IPS-NIHi7 (cell line): ENCODE measurements around the gene CYP3A4.
"Not testable (repeated sequence)": the region's sequence is repeated elsewhere in the genome, so short reads cannot be mapped to it uniquely, and the experiment has no call there.

Experiments
- DNase-seq: peaks from one replicate; pipeline ENCODE4 v3.0.0; 2012; ENCODE audit warnings: mixed read lengths; ENCODE audit errors: extremely low spot score

CYP3A4 gene

DNA sequence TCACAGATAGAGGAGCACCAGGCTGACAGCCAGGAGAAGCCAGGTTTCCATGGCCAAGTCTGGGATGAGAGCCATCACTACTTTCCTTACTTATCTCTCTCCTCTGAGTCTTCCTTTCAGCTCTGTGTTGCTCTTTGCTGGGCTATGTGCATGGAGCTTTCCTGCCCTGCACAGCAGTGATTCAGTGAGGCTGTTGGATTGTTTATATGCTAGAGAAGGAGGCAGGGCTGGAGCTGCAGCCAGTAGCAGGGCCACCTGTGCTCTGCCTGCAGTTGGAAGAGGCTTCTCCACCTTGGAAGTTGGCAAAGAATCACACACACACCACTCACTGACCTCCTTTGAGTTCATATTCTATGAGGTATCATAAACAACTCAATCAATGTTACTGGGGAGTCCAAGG lies at the start of gene CYP3A4:
TSS of gene CYP3A4 (minus strand) at position 178 of the 400 bp plus-strand sequence. CDS start at position 75, 103 bp downstream.
- no peak for DNase-seq

DNA sequence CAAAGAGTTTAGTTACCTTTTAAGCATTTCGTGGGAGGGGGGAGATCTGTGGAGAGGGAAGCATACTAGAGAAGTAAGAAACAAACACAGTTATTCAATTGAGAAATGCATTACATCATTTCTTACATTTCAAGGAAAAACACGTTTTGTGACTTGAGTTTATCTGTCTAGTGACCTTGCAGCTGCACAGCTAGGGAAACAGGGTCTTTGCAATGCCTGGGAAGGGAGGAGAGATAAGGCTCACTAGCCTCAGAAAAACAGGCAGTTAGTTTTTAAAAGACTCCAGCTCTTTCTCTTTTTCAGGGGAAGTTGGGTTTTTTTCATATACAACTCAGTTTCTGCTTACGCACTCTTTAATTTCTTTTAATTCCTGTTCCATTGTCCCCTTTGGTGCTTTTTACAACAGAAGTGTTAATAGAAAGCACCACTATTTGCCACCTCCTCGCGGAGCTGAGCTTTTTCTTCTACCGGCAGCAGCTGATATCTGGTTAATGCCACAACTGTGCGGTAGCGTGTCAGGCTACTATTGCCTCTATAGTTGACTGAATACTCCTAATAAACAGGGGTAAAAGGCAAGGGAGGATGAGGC lies 49.4 kb upstream of the CYP3A4 start:
- DNase-seq: no peak

DNA sequence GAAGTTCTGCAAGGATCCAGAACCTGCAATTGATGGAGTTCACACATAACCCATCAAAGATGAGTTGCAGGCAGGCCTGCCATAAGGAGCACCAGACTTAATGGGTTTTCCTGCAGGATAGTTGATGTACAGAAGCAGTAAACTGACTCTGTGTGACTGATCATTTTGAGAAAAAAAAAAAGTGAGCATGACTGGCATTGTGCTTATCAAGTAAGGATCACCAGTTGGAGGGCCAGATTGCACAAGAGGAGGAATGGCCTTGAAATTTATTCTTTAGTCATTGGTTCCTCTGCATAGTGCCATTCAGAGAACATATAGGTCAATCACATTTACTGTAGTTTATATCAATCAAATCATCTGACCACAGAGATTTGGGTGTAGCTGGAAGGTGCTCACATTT lies 47.6 kb upstream of the CYP3A4 start:
- DNase-seq: no peak

DNA sequence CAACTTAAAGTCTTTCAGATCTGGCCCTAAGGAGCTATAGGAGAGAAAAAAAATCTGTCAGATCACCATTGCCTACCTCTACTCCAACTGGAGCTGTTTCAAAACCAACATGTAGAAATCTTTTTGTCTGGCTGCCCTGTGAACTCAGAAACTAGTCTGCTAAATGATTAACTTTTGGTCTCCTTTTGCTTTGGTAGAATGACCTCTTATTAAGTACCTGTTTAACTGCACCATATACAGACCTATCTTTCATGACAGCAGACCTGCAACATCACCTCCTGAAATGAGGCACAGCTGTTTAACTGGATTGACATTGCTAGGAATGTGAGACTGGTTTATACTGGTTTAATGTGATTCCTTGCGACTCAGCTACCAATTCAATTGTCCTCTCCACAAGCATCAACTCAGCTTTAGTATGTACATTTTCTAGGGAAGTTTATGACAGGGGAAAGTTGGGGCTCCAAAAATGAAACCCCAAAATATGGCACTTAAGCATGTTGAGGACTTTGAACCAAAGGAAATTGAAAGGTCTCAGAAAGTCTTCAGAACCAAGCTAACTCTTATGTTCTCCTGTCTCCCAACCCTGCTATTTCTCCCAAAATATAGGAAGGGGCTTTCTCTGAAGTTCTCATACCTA lies 45.7 kb upstream of the CYP3A4 start:
- DNase-seq: no peak

DNA sequence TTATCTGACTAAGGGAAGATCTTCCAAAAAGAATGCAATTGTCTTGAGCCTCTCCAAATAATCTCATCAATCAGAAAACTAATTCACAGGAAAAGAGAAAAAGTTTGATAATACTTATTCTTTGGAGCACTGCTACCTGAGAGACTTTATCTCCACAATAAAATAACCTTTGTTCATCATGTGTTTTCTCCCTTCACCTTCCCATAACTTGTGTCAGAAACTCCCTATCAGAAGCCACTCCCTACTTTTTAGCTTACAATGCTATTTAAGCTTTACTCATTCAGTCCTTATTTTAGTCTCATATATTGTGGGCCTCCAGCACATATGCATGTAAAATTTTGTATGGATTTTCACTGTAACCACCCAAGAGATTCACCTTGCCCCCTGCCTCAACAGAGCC lies 44.8 kb upstream of the CYP3A4 start:
- DNase-seq: no peak

DNA sequence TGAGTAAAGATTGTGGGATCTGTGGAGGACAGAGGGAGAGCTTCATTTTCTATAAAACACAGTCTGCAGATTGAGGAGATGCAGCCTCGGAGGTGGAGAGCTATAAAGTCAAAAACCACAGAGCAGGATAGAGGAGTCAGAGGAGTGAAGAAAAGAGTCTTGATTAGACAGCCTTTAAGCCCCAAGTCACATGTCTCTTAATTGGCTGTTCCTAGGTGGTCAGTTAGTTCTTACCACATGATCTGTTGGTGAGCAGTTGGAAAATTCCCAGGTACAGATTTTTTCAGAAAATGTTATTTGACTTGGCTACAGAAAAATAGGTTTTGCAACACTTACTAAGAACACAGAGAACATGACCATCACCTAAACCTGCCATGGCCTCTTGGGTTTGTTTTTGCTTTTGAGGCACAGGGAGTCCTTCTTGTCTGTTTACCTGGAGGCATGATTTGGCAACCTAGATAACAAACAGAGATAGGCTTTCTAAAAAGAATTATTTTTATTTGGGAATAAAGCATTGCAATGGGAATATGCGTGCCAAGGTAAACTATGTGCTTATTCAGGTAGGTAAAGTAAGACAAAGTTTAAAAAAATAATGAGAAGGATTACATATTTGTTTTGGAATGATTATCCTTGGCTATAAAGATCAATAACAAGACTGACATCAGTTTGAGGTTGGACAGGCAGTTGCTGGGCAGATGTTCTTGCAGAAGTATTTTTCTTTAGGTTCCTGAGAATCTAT lies 43.2 kb upstream of the CYP3A4 start:
- no peak for DNase-seq

DNA sequence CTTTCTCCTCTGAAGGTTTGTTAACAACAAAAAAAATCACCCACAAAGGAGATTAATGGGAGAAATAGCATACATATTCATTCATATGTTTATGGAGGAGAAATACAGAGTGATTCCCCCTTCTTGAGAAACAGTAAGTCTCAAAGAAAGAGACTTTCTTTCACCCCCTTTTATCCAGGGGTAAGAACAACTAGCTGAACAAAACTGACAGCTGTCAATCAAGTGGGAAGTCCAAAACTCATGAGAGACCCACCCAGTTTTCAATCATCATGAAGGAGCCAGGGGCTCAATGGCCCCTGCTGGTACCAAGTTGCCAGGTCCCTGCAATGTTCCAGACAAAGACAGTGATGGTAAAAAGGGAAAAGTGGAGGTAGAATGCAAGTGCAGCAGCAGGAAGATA lies 41.9 kb upstream of the CYP3A4 start:
- DNase-seq: no peak

DNA sequence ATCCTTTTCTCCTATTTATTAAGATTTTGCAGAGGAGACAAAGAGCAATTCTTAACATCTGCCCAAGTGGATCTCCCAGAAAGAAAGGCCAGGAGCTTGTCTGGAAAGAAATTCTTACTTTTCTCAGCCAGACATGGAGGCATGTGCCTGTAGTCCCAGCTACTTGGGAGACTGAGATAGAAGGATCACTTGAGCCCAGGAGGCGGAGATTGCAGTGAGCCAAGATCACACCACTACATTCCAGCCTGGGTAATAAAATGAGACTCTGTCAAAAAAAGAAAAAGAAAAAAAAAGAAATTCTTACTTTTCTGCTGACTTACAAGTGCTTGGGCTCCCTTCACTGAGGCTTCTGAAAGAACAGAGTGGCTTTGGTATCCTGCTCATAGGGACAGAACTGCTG lies 41.5 kb upstream of the CYP3A4 start:
- no peak for DNase-seq

DNA sequence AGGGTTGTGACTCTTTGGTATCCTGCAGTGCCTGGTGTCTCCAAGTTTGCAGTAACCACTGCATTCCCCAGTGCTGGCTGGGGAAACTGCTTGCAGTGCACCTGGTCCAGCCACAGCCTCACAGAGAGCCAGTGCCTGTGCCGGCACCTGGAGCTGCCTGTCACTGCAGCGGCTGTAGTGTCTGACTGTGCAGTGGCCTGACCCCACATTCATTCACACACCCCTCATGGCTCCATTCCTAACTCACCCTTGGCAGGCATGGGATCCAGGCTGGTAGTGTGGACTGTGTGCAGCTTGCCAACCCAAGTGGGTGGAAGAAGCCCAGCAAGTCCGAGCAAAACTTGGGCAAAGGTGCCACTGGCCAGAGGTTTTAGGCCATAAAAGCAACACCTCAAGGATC lies 40.1 kb upstream of the CYP3A4 start:
- DNase-seq: no peak

DNA sequence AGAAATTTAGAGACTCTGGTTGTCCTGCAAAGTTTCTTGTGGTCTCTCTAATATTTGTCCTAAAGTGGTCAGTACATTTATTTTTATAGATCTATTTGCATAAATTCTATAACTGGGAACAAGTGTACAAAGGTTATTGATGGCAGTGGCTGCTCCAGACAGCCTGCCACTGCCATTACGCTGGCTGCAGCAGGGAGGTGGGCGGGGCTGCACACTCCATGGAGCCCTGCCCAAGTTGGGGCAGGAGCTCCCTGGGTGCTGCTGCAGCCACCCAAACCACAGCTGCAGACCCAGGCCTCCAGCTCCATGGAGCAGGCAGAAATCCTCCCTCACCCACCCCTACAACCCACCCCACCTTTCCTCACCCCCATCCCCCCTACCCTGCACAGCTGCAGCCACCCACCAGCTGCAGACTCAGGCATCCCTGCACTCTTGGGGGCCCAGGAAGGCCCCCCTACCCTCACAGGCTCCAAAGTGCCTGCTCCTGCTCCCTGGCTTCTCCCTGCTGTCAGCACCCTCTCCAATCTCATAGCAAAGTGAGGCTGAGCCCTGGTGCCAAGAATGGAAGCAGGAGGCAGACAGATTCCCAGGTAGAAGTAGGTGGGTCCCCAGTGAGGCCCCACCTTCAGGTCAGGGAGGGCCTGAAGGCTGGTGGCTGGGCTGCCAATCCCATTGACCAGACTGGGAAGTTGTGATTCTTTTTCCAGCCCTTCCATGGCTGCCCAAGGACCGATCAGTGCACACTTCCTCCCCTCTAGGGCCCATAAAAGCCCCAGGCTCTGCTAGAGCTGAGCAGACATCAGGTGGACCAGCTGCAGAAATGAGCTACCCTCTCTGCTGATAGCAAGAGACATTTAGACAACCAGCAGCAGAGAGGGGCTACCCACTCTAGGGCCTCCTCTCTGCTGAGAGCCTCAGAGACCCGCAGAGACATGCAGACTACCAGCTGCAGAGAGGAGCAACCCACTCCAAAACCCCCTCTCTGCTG lies 39.0 kb upstream of the CYP3A4 start:
- no peak for DNase-seq

DNA sequence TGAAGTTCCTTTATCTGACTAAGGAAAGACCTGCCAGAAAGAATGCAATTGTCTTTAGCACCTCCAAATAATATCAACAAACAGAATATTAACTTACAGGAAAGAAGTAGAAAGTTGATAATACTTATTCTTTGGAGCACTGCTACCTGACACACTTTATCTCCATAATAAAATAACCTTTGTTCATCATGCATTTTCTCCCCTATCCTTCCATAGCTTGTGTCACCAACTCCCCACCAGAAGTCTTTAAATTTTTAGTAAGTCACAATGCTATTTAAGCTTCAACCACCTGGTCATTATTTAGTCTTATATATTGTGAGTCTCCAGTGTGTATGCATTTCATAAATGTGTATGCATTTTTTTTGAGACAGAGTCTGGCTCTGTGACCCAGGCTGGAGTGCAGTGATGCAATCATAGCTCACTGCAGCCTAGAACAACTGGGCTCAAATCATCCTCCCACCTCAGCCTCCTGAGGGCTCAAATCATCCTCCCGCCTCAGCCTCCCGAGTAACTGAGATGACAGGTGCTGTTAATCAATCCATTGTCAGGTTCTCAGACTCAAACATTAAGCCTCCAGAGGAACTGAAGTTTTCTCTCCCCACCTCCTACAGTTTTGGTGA lies 36.5 kb upstream of the CYP3A4 start:
- no peak for DNase-seq

DNA sequence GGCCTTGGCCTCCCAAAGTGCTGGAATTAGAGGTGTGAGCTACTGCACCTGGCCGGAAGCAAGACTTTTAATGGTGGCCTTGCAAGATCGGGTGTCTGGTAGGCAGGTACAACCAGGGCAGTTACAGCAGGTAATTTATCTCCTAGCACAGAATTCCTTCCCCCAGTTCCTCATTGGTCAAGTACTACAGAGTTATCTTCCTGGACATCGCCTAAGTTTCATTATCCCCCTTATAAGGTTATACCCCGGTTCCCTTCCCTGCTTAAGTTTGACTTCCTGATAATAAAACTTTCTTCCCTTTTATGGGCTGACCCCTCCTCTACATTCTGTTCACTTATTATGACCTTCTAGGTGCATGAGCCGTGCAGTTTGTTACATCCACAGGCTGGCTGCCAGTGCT lies 24.8 kb upstream of the CYP3A4 start:
- DNase-seq: no peak

DNA sequence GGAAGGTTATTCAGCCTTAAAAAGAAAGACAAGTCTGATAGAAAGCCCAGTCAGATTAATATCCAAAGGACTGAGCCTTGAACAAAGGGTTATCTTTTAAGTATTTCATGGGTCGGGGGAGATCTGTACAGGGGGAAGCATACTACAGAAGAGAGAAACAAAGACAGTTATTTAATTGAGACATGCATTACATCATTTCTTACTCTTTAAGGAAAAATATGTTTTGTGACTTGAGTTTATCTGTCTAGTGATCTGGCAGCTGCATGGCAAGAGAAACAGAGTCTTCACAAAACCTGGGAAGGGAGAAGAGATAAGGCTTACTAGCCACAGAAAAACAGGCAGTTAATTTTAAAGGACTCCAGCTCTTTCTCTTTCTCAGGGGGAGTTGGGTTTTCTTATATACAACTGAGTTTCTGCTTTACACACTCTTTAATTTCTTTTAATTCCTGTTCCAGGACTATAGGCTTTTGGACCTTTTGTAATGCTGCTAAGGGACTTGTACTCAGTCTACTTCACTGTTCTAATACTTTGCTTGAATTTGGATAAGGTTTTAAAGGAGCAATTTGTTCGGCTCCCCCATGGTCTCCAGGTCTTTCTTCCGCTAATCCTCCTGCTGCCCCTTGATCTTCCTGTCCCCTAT lies 23.0 kb upstream of the CYP3A4 start:
- no peak for DNase-seq

DNA sequence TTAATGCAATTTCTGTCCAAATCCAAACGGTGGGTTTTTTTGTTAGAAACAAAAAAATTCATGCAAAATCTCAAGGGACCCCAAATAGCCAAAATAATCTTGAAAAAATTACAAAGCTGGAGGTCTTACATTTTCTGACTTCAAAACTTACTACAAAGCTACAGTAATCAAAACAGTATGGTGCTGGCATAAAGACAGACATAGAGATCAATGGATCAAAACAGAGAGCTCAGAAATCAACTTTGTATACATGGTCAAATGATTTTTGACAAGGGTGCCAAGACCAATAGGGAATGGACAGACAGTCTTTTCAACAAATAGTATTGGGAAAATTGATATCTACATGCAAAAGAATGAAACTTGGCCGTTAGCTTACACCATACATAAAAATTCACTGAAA lies 21.7 kb upstream of the CYP3A4 start:
- no peak for DNase-seq

DNA sequence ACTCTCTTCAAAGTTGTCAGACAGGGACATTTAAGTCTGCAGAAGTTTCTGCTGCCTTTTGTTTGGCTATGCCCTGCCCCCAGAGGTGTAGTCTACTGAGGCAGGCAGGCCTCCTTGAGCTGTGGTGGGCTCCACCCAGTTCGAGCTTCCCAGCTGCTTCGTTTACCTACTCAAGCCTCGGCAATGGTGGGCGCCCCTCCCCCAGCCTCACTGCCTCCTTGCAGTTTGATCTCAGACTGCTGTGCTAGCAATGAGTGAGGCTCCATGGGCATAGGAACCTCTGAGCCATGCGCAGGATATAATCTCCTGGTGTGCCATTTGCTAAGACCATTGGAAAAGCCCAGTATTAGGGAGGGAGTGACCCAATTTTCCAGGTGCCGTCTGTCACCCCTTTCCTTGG lies 19.1 kb upstream of the CYP3A4 start:
- DNase-seq: not testable (repeated sequence)

DNA sequence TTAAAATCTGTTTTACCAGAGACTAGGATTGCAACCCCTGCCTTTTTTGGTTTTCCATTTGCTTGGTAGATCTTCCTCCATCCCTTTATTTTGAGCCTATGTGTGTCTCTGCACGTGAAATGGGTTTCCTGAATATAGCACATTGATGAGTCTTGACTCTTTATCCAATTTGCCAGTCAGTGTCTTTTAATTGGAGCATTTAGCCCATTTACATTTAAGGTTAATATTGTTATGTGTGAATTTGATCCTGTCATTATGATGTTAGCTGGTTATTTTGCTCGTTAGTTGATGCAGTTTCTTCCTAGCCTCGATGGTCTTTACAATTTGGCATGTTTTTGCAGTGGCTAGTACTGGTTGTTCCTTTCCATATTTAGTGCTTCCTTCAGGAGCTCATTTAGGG lies 17.4 kb upstream of the CYP3A4 start:
- DNase-seq: not testable (repeated sequence)

DNA sequence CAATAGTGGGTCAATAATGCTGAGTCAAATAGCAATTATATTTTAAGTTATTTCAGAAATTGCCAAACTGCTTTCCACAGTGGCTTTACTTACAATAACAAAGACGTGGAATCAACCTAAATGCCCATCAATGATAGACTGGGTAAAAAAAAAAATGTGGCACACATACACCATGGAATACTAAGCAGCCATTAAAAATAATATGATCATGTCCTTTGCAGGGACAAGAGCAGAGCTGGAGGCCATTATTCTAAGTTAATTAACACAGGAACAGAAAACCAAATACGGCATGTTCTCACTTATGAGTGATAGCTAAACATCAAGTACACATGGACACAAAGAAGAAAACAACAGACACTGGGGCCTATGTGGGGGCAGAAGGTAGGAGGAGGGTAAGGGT lies 15.0 kb upstream of the CYP3A4 start:
- no peak for DNase-seq

DNA sequence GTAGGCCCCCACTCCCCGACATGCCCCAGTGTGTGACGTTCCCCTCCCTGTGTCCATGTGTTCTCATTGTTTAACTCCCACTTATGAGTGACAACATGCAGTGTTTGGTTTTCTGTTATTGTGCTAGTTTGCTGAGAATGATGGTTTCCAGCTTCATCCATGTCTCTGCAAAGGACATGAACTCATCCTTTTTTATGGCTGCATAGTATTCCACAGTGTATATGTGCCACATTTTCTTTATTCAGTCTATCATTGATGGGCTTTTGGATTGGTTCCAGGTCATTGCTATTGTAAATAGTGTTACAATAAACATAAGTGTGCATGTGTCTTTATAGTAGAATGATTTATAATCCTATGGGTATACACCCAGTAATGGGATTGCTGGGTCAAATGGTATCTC lies 11.9 kb upstream of the CYP3A4 start:
- not testable (repeated sequence) for DNase-seq

DNA sequence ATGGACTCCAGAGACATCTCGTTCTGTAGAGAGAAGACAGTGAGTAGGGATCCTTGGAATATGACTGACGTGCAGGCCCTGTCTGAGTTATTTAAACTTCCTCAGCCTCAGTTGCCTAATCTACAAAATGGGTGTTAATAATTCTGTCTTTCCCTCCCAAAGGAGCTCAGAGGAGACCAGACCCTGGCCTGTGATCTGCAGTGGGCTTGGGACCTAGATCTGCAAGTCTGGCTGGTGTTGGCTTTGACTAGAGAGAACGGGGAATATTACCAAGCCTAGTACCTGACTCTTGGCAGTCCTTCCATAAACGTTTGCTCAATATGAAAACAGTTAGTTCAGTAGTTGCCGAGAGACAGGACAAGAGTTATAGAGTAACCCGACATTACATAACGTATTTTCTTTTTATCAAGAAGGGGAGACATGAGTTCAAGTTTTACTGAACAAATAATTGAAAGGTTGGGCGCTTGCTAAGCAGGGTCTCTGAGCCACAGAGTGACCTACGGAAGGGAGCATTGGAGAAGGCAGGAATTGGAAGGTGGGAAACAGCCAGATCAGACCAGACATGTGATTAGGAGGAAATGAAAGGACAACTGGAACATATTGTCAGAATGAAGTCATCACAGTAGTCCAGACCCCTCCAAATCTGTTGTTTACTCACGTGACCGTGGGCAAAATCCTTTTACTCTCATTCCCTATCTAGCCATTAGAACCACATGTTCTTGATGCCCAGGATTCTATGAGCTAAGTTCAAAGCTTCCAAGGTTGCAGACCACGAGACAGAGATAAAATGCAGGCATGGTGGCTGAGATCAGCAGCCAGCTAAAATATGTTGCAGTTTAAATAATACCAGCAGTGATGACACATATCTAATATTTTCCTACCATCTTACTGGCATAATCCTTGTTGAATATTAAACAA lies 10.9 kb upstream of the CYP3A4 start:
- no peak for DNase-seq

DNA sequence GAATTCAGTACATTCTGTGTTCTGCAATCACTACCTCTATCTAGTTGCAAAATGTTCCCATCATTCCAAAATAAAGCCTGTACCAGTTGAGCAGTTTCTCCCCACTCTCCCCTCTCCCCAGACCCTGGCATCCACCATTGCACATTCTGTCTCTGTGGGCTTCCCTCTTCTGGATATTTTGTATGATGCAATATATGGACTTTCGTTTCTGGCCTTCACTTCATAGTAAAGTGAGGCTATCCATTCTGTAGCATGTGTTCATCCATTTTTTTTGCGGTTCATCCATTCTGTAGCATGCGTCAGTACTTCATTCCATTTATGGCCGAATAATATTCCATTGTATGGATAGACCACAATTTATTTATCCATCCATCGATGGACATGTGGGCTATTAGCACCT lies 9.5 kb upstream of the CYP3A4 start:
- no peak for DNase-seq
